Measurements from ENCODE around the gene KCNJ15. TPM values are rescaled to one million over a fixed set of nuclear protein-coding genes. Genes with fewer than 3 reads are reported as not detected.

The KCNJ15 gene
- total and polyA plus RNA-seq, 2 of the 4 experiments (the other 2 are of a cell fraction) = under 0.01 to 0.07 TPM

GRCh38 chr21:38257667-38258066 is 876 bp downstream of the KCNJ15 start:
- Histone ChIP-seq H3K9me3 (ENCODE audit: control insufficient read depth, insufficient read depth, low read length) (no peaks in the 10 kb centered on the region), H3K4ac (ENCODE audit: low read depth, low read length) (no peak overlapping the region), H3K14ac (replicated peaks; ENCODE audit: low read depth, low read length) (no peak overlapping the region), H2BK120ac (ENCODE audit: low read depth, low read length) (no peak overlapping the region), H2BK5ac (ENCODE audit: low read depth, low read length, poor library complexity, severe bottlenecking) (no peak overlapping the region), H2AK5ac (ENCODE audit: low read depth, low read length) (no peak overlapping the region), H3K79me1 (ENCODE audit: low read depth in 1 of 2, low read length in 2 of 2) (no peaks in the 10 kb centered on the region), H3K36me3 (ENCODE audit: control insufficient read depth, insufficient read depth, low read length) (no peaks in the 10 kb centered on the region), H4K91ac (ENCODE audit: insufficient read depth, low read depth, low read length) (no peak overlapping the region), H3K23ac (ENCODE audit: low read depth, low read length) (no peak overlapping the region), H3K4me2 (ENCODE audit: low read depth, low read length) (no peak overlapping the region), H3K9me1 (ENCODE audit: insufficient read depth, low read length) (peaks cover 3% of the 10 kb centered on the region; the same call in 1 of the 2 replicates), H3K27ac (ENCODE audit: insufficient read depth, low read length) (no peak overlapping the region), H4K20me1 (ENCODE audit: insufficient read depth, low read length) (no peaks in the 10 kb centered on the region), H3K27me3 (ENCODE audit: control insufficient read depth, insufficient read depth, low read length) (no peaks in the 10 kb centered on the region), H3K9ac (ENCODE audit: low read depth, low read length) (no peak overlapping the region), H2AFZ (replicated peaks; ENCODE audit: low read length, poor library complexity) (no peak overlapping the region), H2BK15ac (ENCODE audit: low read depth, low read length) (no peak overlapping the region), H3K18ac (ENCODE audit: low read depth, low read length) (no peak overlapping the region), H3K56ac (ENCODE audit: extremely low read depth, insufficient read depth, low read length) (no peak overlapping the region), H4K5ac (ENCODE audit: low read depth, low read length) (no peak overlapping the region), H3K4me3 (ENCODE audit: insufficient read depth, low read depth, low read length) (no peak overlapping the region), H3K4me1 (ENCODE audit: control insufficient read depth, insufficient read depth, low read length) (peaks cover 7% of the 10 kb centered on the region), H2AK9ac (replicated peaks; ENCODE audit: low read depth, low read length, poor library complexity) (no peak overlapping the region), H4K8ac (ENCODE audit: low read depth in 2 of 2, low read length in 2 of 2) (no peak overlapping the region), H2BK20ac (ENCODE audit: low read depth, low read length) (no peak overlapping the region)
- DNase-seq (no peak), ATAC-seq (ENCODE audit: low read depth) (no peak)
- CTCF ChIA-PET = no interaction called here
- no peak for TF ChIP-seq POLR2A (IDR thresholded peaks at IDR 0.05; ENCODE audit: low read depth, low read length)
- TF ChIP-seq MXI1 (IDR thresholded peaks at IDR 0.05; ENCODE audit: borderline replicate concordance, low read depth, low read length) = no peak
- no peak for TF ChIP-seq USF2 (IDR thresholded peaks at IDR 0.05; ENCODE audit: low read depth, low read length)
- no peak for TF ChIP-seq BHLHE40 (IDR thresholded peaks at IDR 0.05; ENCODE audit: low read depth, low read length)
- TF ChIP-seq CEBPB (IDR thresholded peaks at IDR 0.05; ENCODE audit: low read depth, low read length) = no peak
- no peak for TF ChIP-seq CTCF (conservative IDR thresholded peaks at IDR 0.05; ENCODE audit: low read depth, low read length)
- intact Hi-C loops (cut with micrococcal nuclease) = no loop called here
- WGBS, 2 experiments (ENCODE audit: extremely low coverage in 2 of 2, insufficient read length in 1 of 2) = no CpG with 5 or more reads among the region's 5 CpGs
- POLR2A ChIA-PET (ENCODE audit: unreplicated experiment) = no interaction called here
- dilution Hi-C loops (cut with HindIII; ENCODE audit: low sequenced_read_pairs, unreplicated experiment) = no loop called here
- in situ Hi-C loops (cut with MboI; ENCODE audit: low sequenced_read_pairs) = no loop called here
- BruUV-seq (replicated peaks) = no TSS peak

Data from IMR-90 (cell line).